ENCODE results near the gene ADD2. TPM values are rescaled to one million over a fixed set of nuclear protein-coding genes. Genes with fewer than 3 reads are reported as not detected.

Gene ADD2
- polyA plus RNA-seq, 1 donor = 4.0 TPM

GRCh38 chr2:70767079-70767698, 811 bp downstream of the ADD2 start:
- no peak for DNase-seq
- Histone ChIP-seq H3K27me3 (ENCODE audit: control insufficient read depth, insufficient read depth, low read length) (peaks cover 76% of the 10 kb centered on the region), H3K9me3 (ENCODE audit: control insufficient read depth, low read depth, low read length) (peaks cover 3% of the 10 kb centered on the region), H3K4me1 (ENCODE audit: control insufficient read depth, insufficient read depth, low read length) (peaks cover 3% of the 10 kb centered on the region), H3K27ac (ENCODE audit: low read length) (no peak overlapping the region), H3K36me3 (ENCODE audit: control insufficient read depth, insufficient read depth, low read length) (no peaks in the 10 kb centered on the region), H3K4me3 (ENCODE audit: low read length) (peak overlapping the region; percentile 24)
- no CpG with 5 or more reads among the region's 51 CpGs for WGBS (ENCODE audit: insufficient coverage, low lambda C conversion rate)

GRCh38 chr2:70766357-70767078, 1.5 kb downstream of the ADD2 start:
- DNase-seq = no peak
- Histone ChIP-seq H3K27me3 (ENCODE audit: control insufficient read depth, insufficient read depth, low read length) (peaks cover 70% of the 10 kb centered on the region), H3K9me3 (ENCODE audit: control insufficient read depth, low read depth, low read length) (peaks cover 3% of the 10 kb centered on the region), H3K27ac (ENCODE audit: low read length) (no peak overlapping the region), H3K36me3 (ENCODE audit: control insufficient read depth, insufficient read depth, low read length) (no peaks in the 10 kb centered on the region), H3K4me1 (ENCODE audit: control insufficient read depth, insufficient read depth, low read length) (peaks cover 3% of the 10 kb centered on the region), H3K4me3 (ENCODE audit: low read length) (no peak overlapping the region)
- WGBS (ENCODE audit: insufficient coverage, low lambda C conversion rate) = 27% methylated on average over 3 of the region's 7 CpGs

- 95% methylated on average over 4 of the region's 7 CpGs for WGBS (ENCODE audit: insufficient coverage, low lambda C conversion rate)
- no peak overlapping the region for H3K4me3 ChIP-seq (ENCODE audit: low read length)
- H3K27me3 ChIP-seq (ENCODE audit: control insufficient read depth, insufficient read depth, low read length) = peaks cover 60% of the 10 kb centered on the region
- H3K27ac ChIP-seq (ENCODE audit: low read length) = no peak overlapping the region
- no peaks in the 10 kb centered on the region for H3K36me3 ChIP-seq (ENCODE audit: control insufficient read depth, insufficient read depth, low read length)
- peaks cover 3% of the 10 kb centered on the region for H3K4me1 ChIP-seq (ENCODE audit: control insufficient read depth, insufficient read depth, low read length)
- DNase-seq = no peak
- peaks cover 3% of the 10 kb centered on the region for H3K9me3 ChIP-seq (ENCODE audit: control insufficient read depth, low read depth, low read length)
These were observed 2.5 kb downstream of the ADD2 start for GRCh38 chr2:70765507-70765906.

- Histone ChIP-seq H3K9me3 (ENCODE audit: control insufficient read depth, low read depth, low read length) (no peaks in the 10 kb centered on the region), H3K27ac (ENCODE audit: low read length) (no peak overlapping the region), H3K4me3 (ENCODE audit: low read length) (no peak overlapping the region), H3K27me3 (ENCODE audit: control insufficient read depth, insufficient read depth, low read length) (peaks cover 25% of the 10 kb centered on the region), H3K36me3 (ENCODE audit: control insufficient read depth, insufficient read depth, low read length) (no peaks in the 10 kb centered on the region), H3K4me1 (ENCODE audit: control insufficient read depth, insufficient read depth, low read length) (no peaks in the 10 kb centered on the region)
- WGBS (ENCODE audit: insufficient coverage, low lambda C conversion rate) = no CpG with 5 or more reads among the region's 1 CpG
- DNase-seq = no peak
These were observed 8.6 kb downstream of the ADD2 start for GRCh38 chr2:70759446-70759845.

GRCh38 chr2:70757966-70758365, 10.0 kb downstream of the ADD2 start:
- no peaks in the 10 kb centered on the region for H3K4me1 ChIP-seq (ENCODE audit: control insufficient read depth, insufficient read depth, low read length)
- no peaks in the 10 kb centered on the region for H3K9me3 ChIP-seq (ENCODE audit: control insufficient read depth, low read depth, low read length)
- H3K27me3 ChIP-seq (ENCODE audit: control insufficient read depth, insufficient read depth, low read length) = peaks cover 33% of the 10 kb centered on the region
- whole genome bisulfite sequencing (ENCODE audit: insufficient coverage, low lambda C conversion rate) = 90% methylated on average over 4 of the region's 7 CpGs
- H3K27ac ChIP-seq (ENCODE audit: low read length) = no peak overlapping the region
- H3K36me3 ChIP-seq (ENCODE audit: control insufficient read depth, insufficient read depth, low read length) = no peaks in the 10 kb centered on the region
- H3K4me3 ChIP-seq (ENCODE audit: low read length) = no peak overlapping the region
- no peak for DNase-seq

GRCh38 chr2:70757360-70757759, 10.6 kb downstream of the ADD2 start:
- no peaks in the 10 kb centered on the region for H3K4me1 ChIP-seq (ENCODE audit: control insufficient read depth, insufficient read depth, low read length)
- H3K27ac ChIP-seq (ENCODE audit: low read length) = no peak overlapping the region
- no peaks in the 10 kb centered on the region for H3K36me3 ChIP-seq (ENCODE audit: control insufficient read depth, insufficient read depth, low read length)
- H3K9me3 ChIP-seq (ENCODE audit: control insufficient read depth, low read depth, low read length) = no peaks in the 10 kb centered on the region
- no peak for DNase-seq
- WGBS (ENCODE audit: insufficient coverage, low lambda C conversion rate) = 78% methylated on average over 1 of the region's 4 CpGs
- peaks cover 37% of the 10 kb centered on the region for H3K27me3 ChIP-seq (ENCODE audit: control insufficient read depth, insufficient read depth, low read length)
- H3K4me3 ChIP-seq (ENCODE audit: low read length) = no peak overlapping the region

GRCh38 chr2:70756128-70756527, 11.9 kb downstream of the ADD2 start:
- WGBS (ENCODE audit: insufficient coverage, low lambda C conversion rate) = no CpG with 5 or more reads among the region's 3 CpGs
- peaks cover 37% of the 10 kb centered on the region for H3K27me3 ChIP-seq (ENCODE audit: control insufficient read depth, insufficient read depth, low read length)
- no peaks in the 10 kb centered on the region for H3K4me1 ChIP-seq (ENCODE audit: control insufficient read depth, insufficient read depth, low read length)
- no peak for DNase-seq
- H3K27ac ChIP-seq (ENCODE audit: low read length) = no peak overlapping the region
- no peak overlapping the region for H3K4me3 ChIP-seq (ENCODE audit: low read length)
- no peaks in the 10 kb centered on the region for H3K9me3 ChIP-seq (ENCODE audit: control insufficient read depth, low read depth, low read length)
- no peaks in the 10 kb centered on the region for H3K36me3 ChIP-seq (ENCODE audit: control insufficient read depth, insufficient read depth, low read length)

- no peaks in the 10 kb centered on the region for H3K4me1 ChIP-seq (ENCODE audit: control insufficient read depth, insufficient read depth, low read length)
- no peak overlapping the region for H3K4me3 ChIP-seq (ENCODE audit: low read length)
- WGBS (ENCODE audit: insufficient coverage, low lambda C conversion rate) = 17% methylated on average over 2 of the region's 4 CpGs
- no peaks in the 10 kb centered on the region for H3K9me3 ChIP-seq (ENCODE audit: control insufficient read depth, low read depth, low read length)
- no peak for DNase-seq
- peaks cover 37% of the 10 kb centered on the region for H3K27me3 ChIP-seq (ENCODE audit: control insufficient read depth, insufficient read depth, low read length)
- H3K27ac ChIP-seq (ENCODE audit: low read length) = no peak overlapping the region
- H3K36me3 ChIP-seq (ENCODE audit: control insufficient read depth, insufficient read depth, low read length) = no peaks in the 10 kb centered on the region
These were observed 14.1 kb downstream of the ADD2 start for GRCh38 chr2:70753902-70754301.

GRCh38 chr2:70753031-70753430, 15.0 kb downstream of the ADD2 start:
- Histone ChIP-seq H3K27me3 (ENCODE audit: control insufficient read depth, insufficient read depth, low read length) (peaks cover 32% of the 10 kb centered on the region), H3K36me3 (ENCODE audit: control insufficient read depth, insufficient read depth, low read length) (no peaks in the 10 kb centered on the region), H3K4me3 (ENCODE audit: low read length) (no peak overlapping the region), H3K27ac (ENCODE audit: low read length) (no peak overlapping the region), H3K9me3 (ENCODE audit: control insufficient read depth, low read depth, low read length) (no peaks in the 10 kb centered on the region), H3K4me1 (ENCODE audit: control insufficient read depth, insufficient read depth, low read length) (no peaks in the 10 kb centered on the region)
- no peak for DNase-seq

- H3K4me1 ChIP-seq (ENCODE audit: control insufficient read depth, insufficient read depth, low read length) = no peaks in the 10 kb centered on the region
- H3K4me3 ChIP-seq (ENCODE audit: low read length) = no peak overlapping the region
- peaks cover 32% of the 10 kb centered on the region for H3K27me3 ChIP-seq (ENCODE audit: control insufficient read depth, insufficient read depth, low read length)
- 80% methylated on average over 1 of the region's 1 CpG for WGBS (ENCODE audit: insufficient coverage, low lambda C conversion rate)
- no peak overlapping the region for H3K27ac ChIP-seq (ENCODE audit: low read length)
- no peaks in the 10 kb centered on the region for H3K36me3 ChIP-seq (ENCODE audit: control insufficient read depth, insufficient read depth, low read length)
- no peaks in the 10 kb centered on the region for H3K9me3 ChIP-seq (ENCODE audit: control insufficient read depth, low read depth, low read length)
- DNase-seq = no peak
These were observed 15.6 kb downstream of the ADD2 start for GRCh38 chr2:70752396-70752795.

- WGBS (ENCODE audit: insufficient coverage, low lambda C conversion rate) = 93% methylated on average over 3 of the region's 4 CpGs
- no peaks in the 10 kb centered on the region for H3K4me1 ChIP-seq (ENCODE audit: control insufficient read depth, insufficient read depth, low read length)
These were observed 16.1 kb downstream of the ADD2 start for GRCh38 chr2:70751881-70752280.

More at GRCh38 chr2:70751881-70752280, 16.1 kb downstream of the ADD2 start:
- no peaks in the 10 kb centered on the region for H3K36me3 ChIP-seq (ENCODE audit: control insufficient read depth, insufficient read depth, low read length)
- H3K4me3 ChIP-seq (ENCODE audit: low read length) = no peak overlapping the region
- peaks cover 32% of the 10 kb centered on the region for H3K27me3 ChIP-seq (ENCODE audit: control insufficient read depth, insufficient read depth, low read length)
- no peaks in the 10 kb centered on the region for H3K9me3 ChIP-seq (ENCODE audit: control insufficient read depth, low read depth, low read length)
- no peak overlapping the region for H3K27ac ChIP-seq (ENCODE audit: low read length)
- no peak for DNase-seq

Measured in large intestine (tissue), 3 donors.